NCI-H1105 (cell line): ENCODE measurements around the gene TJP1.

Experiments
- DNase-seq: peaks from one replicate; lab custom pipeline; 2025; lab: John Stamatoyannopoulos, UW

The TJP1 gene

DNA sequence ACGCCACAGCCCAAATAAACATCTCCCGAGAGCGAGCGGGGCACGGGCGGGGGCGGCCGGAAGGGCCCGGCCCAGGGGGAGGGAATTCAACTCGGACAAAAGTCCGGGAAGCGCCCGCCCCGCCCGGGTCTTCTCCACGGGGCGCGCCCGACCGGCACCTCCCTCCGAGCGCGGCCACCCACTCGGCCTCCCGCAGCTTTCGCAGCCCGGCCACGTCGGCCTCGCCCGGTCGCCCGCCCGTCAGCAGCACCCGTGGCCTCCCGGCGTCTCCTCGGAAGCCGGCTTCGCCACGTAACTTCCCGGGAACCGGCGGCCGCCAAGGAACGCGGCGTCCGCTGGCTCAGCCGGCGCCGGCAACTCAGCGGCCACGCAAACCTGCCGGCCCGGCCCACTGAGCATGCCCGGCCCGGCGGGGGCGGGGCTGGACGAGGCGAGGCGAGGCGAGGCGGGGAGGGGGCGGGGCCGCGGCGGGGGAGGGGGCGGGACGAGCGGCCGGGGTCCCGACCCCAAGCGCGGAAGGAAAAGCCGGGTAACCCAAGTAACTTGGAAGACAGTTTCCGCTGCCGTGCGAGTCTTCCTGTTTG, at the start of gene TJP1:
Gene TJP1 (minus strand): TSS at position 369 of the 584 bp plus-strand sequence. CDS start 440 bp downstream, outside the sequence.
- DNase-seq, result peak; percentile 48

DNA sequence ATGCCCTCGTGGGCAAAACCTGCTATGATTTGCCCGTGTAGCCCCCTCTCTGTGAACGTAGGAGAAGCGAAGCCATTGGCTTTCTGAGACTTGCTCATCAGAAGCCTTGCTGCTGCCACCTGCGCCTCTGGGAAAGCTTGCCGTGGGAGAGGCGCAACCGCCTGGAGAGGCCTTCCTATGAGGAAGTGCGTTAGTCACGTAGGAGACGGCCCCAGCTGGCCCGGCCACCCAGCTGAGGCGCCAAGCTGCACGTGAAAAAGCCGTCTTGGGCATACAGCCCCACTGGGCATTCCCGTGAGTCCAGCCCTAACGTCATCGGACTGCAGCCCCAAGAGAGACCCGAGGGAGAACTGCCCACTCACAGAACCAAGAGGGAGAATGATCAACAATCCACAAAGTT, 49.1 kb upstream of the TJP1 start:
- no peak for DNase-seq

DNA sequence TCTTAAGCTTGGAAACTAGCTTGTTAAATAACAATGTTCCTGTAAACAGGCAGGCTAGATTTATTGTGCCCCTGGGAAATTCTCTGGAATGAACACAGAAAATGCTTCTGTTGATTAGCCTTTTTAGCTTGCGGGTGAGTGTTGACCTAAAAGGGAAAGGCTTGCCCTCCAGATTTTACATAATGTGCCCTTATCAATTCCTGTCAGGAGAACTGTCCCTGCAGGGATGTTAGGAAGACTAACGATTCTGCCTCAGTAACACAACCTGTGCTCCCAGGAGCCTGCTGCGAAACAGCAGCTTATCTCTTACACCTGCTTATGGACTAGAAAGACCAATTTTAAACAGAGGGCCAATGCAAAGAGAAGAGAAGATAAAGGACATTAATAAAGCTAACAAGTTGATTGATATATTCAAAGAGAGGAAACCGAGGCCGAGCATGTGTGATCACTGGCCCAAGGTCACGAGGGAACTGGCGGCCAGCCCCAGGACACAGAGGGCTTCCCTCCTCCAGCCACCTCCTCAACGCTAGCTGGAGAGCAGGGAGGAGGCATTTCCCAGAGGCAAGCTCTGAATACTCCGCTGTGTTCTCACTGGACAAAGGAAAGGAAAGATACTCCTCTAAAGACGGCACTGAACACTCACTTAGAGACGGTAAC, 48.4 kb upstream of the TJP1 start:
- no peak for DNase-seq

DNA sequence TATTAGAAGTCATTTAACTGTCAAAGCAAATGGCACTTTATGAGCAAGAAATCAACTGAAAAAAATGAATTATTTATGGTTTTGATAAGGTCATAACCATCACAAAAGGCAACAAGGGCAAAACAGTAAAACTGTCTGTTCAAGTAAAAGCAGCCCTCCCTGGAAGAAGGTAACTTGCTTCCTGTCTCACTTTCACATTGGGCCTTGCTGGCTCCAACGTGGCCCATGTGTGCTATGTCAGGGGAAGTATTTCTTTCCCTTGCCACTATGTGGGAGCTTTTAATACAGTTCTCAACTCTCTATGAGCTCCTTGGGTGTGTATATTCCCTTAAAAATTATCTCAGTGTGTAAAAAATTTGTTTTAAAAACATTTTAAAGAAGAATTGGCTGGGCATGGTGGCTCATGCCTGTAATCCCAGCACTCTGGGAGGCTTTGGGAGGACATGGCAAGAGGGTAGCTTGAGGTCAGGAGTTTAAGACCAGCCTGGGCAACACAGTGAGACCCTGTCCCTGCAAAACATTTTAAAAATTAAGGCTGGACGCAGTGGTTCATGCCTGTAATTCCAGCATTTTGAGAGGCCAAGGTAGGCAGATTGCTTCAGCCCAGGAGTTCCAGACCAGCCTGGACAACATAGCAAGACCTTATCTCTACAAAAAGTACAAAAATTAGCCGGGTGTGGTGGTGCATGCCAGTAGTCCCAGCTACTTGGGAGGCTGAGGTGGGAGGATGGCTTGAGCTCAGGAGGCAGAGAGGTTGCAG, 45.2 kb upstream of the TJP1 start:
- DNase-seq, result no peak

DNA sequence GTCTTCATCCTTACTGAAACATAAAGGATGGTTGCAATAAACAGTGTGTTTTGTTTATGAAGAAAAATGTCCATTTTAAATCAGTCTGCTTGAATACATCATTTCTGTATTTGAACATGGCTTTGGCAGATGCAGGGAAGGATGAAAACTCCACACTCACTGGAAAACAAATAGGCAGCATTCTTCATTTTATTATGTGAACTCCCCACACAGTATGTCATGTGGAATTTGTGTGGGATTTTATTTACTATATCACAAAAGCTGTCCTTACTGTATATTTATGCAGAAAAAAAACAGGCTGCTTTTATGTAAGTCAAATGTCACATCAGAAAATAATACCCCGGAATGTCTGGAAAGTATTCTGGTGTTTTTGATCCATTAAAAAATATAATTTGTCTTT, 44.1 kb upstream of the TJP1 start:
- DNase-seq, result no peak

DNA sequence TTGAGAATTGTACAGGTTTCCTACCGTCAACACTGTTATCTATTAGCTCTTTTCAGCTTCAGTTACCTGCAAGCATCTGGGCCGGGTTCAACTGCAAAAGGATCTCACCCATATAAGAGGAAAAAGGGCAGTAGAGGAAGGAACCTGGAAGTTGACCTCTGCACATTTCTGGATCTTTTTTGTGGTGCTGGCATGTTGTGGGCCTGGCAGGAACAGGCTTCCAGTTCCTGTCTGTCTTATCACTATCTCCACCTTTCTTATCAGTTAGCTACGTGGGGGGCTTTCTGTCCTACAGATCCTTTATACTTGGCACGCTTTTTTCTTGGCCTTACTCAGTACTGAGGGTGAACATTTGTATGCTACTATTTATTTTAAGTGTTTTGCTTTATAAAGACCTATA, 42.2 kb upstream of the TJP1 start:
- no peak for DNase-seq

DNA sequence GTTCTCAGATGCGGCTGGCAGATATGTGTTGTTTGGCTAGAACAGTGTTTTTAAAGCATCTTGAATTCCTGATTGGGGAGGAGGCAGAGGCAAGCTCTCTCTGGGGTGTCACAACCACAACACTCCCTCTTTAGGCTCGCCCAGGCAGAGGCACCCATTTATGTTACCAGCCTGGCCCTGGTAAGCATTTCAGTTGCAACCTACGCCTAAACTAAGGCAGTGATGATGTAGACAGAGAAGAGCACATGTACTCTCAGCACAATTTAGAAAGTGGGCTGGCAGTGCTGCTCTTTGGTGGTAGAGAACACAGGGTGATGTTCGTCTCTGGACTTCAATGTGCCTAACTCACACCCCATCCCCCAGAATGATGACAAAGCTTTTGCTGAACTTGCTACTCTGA, 41.2 kb upstream of the TJP1 start:
- no peak for DNase-seq

DNA sequence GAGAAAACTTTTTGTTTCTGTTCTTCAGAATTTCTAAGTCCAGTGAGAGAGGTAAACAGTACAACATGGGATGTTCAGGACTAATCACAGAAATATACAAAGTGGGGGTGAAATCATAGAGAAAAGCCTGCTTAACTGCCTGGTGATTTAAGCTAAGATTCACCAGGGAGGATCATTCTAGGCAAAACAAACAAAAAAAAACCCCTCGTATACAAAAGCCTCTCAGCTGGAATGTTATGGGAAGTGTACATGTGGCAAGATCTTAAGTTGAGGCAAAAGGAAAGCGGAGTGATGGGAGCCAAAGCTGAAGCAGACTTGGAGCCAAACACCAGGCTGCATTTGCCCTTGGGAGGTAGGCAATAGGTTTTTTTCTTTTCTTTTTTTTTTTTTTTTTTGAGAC, 40.0 kb upstream of the TJP1 start:
- no peak for DNase-seq

DNA sequence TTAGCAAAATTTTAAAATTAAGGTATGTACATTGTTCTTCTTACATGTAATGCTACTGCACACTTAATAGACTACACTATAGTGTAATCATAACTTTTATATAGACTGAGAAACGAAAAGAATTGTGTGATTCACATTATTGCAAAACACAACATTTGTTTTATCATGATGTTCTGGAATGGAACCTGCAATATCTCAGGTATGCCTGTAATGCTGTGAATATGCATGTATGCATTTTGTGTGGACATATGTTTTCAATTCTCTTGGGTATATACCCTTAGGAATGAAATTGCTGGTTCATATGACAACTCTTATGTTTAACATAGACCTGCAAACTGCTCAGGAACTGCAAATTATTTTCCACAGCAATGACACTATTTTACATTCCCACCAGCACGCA, 38.6 kb upstream of the TJP1 start:
- no peak for DNase-seq

DNA sequence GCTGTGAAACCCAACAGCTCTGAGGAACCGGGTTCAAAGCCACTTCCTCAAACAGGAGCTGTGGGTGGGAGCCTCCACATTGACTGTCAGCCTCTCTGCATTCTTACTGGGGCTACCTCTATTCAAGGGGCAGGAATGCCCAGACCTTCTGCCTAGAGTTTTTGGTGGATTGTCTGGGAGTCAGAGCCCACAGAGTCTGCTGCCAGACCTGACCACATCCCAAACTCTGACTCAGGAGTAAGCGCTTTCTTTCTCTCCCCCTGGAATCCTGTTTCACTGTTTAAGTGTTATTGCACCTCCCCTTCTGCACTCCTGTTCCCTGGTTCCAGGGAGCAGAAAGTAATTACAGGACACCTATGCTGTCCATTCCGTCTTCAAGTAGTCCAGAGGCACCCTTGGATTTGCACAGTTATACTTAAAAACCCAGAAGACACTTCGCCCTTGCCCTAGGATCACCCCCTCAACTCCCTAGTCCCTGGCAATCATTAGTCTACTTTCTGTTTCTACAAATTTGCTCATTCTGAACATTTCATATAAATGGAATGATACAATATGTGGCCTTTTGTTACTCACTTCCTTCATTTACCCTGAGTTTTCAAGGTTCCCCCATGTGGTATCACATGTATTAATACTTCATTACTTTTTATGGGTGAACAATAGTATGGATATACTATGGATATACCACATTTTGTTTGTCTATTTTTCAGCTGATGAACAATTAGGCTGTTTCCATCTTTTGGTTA, 37.9 kb upstream of the TJP1 start:
- DNase-seq, result no peak

DNA sequence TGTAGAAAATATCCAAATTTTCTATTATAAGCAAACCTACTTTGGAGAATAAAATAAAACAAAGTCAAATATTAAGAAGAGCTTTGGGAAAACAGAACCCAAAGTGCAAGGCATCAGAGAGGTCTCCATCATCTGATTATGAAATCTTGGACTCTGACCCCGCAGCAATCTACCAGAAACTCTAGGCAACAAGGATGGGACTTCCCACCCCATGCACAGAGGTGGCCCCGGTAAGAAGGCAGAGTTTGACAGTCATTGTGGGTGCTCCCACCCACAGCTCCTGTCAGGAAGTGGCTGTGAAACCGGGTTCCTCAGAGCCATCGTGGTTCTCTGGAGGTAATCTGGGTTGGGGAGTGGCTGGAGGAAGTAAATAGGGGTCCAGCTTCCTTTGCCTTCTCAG, 37.0 kb upstream of the TJP1 start:
- no peak for DNase-seq

DNA sequence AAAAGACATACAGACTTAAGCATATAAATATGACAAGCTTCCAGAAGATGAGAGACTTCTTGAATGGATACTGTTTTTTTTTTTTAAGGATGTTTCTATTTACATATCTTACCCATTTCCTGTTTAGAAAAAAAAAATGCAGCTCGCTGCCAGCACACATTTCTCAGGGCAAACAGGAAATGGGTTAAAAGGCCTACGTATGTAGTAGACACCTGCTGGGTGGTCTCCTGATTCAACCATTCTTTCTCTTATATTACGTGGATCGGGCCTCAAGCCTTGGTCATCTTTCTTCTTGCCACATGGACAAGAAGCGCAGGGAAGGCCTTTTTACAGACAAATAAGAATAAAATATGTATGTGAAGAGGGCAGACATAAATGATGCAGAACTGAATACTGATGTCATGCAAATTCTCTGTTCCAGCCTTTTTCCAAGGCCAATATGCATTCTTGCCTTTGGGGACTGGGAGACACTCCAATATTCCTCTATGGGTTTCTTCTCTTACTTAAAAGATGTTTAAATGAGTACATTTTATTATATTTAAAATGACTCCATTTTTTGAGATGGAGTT, 35.0 kb upstream of the TJP1 start:
- no peak for DNase-seq

DNA sequence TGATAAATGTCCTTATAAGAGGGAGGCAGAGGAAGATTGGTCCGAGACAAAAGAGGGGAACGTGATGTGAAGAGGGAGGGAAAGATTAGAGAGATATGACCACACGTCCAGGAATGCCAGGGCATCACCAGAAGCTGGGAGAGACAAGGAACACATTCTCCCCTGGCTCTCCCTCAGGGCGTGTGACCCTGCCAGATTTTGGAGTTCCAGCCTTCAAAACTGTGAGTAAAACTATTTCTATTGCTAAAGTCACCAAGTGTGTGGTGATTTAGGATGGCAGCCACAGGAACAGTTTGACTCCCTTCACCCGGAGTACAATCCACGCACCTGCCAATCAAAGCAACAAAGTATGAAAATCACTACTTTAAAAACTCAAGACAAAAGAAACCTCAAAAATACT, 32.1 kb upstream of the TJP1 start:
- DNase-seq, result no peak

DNA sequence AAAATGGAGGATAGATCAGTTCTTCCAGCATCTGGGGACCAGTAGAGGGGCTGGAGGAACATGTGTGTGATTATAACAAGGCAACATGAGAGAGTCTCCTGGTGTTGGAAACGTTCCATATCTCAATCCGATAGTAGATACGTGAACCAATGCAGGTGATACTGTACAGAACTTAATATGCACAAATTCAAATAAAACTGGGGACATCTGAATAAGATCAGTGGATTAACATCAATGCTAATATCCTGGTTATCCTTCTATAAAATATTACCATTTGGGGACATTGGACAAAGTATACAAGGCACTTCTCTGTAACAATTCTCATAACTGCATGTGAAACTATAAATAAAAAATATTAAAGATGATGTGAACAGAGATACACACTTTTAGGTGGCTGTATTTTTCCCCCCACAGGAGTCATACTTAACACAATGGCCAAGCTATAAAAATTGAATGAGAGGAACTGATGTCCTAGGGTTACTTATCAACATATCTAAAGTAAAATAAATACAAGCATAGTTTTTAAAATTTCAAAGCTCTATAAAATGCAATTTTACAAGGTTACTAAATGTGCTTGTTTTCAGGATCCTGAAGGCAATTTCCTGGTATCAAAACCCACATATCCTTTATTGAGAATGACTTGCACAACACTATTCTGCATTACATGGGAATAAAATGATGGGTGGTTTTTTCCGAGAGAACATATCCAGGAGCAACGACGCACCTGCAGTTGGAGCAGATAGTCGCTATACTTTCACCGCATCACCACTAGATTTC, 31.1 kb upstream of the TJP1 start:
- DNase-seq, result no peak

DNA sequence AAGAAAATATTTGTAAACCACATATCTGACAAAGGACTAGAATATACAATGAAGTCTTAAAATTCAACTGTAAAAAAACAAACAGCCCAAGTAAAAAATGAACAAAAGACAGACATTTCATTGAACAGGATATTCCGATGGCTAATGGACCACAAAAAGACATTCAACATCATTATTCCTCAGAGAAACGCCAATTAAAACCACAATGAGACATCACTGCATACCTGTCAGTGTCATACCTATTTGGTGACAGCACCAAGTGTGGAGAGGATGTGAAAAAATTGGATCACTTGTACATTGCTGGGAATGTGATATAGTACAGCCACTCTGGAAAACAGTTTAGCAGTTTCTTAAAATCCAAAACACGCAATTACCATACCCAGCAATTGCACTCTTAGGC, 29.9 kb upstream of the TJP1 start:
- DNase-seq, result no peak

DNA sequence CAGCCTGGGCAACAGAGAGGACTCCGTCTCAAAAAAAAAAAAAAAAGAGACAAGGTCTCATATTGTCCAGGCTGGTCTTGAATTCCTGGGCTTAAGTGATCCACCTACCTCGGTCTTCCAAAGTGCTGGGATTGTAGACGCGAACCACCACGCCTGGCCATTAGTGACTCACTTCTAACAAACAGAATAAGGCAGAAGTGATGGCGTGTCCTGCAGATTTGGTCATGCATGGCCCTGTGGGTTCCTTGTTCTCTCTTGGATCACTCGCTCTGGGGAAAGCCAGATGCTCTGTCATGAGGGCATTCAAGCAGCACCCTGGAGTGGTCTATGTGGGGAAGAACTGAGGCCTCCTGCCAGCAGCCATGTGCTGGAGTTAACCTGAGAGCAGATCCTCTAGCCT, 27.4 kb upstream of the TJP1 start:
- DNase-seq, result no peak

DNA sequence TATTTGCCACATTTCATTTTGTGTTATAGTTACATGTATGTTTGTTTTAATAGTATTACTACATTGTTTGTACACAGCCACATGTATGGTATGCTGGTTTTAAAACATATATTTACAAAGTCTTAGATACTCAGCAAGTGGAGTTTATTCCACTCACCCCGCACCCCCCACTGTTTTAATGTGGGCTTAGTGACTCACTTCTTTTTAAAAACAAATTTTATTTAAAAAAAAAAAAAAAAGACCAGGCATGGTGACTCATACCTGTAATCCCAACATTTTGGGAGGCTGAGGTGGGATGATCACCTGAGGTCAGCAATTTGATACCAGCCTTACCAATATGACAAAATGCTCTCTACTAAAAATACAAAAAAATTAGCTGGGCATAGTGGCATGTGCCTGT, 26.9 kb upstream of the TJP1 start:
- no peak for DNase-seq

DNA sequence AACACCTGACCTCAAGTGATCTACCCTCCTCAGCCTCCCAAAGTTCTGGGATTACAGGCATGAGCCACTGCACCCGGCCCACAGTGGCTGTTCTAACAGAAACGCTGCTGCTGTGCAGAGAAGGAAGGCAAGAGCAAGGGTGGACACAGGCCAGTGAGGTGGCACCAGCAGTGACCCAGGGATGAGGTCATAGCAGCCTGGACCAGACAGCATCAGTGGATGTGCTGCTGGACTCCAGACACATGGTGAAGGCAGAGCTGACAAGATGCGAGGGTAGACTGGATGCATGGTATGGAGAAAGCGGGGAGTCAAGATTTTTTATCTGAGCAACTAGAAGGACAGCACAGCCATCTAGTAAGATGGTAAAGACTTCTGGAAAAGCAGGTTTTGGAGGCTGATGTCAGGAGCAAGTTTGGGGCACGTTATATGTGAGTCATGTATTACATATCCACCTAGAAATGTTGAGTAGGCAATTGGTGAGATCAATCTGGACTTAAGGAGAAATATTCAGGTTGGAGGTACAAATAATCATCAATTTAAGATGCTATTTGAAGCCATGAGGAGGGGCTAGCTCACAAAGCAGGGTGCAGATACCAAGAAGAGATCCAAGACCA, 22.1 kb upstream of the TJP1 start:
- DNase-seq, result no peak

DNA sequence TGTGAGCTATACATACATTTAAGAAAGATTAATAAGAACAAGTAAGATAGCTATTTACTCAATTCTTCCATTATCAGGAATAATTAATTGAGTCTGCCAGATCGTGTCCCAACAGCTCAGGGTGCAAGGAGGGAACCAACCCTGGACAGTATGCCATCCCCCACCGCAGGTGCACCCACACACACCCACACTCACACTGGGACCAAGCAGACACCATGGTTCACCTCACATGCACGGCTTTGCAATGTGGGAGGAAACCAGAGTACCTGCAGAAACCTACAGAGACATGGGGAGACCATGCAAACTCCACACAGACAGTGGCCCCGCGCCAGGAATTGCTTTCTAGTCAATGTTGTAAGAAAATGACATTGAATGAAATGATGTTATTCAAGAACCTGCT, 20.0 kb upstream of the TJP1 start:
- no peak for DNase-seq

DNA sequence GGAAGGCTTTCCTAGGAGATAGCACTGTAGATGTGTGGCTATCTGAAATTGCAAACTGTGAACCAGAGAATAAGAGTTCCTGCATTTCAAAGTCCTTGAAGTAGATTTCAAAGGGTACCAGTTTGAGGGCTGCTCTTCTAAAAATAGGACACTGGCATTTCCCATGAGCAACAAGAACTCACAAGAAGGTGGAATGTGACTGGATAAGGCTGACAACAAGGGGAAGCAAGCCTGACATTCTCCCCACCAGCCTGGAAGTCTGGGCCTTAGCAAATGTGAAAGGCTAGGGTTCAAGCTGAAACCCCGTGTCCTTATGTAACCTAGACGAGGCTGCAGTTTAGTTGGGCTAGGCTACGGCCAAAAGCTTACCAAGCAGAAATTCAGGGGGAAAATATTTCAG, 18.7 kb upstream of the TJP1 start:
- no peak for DNase-seq

DNA sequence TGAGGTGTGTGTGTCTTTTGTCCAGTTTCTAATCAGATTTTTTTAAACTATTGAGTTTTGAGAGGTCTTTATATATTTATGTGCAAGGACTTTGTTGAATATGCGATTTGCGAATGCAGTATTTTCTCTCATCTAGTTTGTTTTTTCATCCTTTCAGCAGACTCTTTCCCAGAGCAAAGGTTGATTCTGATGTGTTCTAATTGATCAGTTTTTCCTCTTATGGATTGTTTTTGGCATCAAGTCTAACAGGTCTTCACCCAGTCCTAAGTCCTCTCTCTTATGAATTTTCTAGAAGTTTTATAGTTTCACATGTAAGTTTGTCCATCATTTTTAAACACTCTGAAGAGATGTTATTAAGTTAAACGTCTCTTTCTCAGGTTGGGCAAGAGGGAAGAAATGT, 17.8 kb upstream of the TJP1 start:
- no peak for DNase-seq
